ENCODE results near the gene ZNF407.

ZNF407 gene

DNA sequence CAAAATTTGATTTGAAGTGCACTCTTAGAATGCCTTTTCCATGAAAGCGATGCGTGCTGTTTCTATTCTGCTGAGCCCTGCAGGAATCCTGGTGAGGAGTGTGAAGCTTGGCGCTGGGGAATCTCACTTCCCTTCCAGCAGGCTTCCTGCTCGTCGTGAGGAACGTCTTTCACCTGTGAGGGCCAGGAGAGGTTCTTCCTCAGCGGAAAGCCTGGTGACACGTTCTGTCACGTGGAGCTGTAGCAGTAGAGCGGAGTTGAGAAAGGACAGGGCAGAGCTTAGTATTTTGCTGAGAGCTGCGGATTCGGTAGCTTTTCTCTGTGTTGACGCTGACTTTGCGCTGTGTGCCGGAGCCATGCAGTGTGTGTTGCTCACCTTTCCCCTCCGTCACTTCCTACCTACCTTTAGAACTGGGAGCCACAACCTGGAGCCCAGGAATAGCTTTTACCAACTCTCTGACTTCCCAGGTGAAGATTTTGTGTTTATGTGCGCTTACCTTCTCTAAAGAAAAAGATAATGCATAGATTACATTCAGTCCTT is 316.5 kb downstream of the ZNF407 start:
- H3K9ac ChIP-seq (ENCODE audit: low read length), result no peak overlapping the region
- no peaks in the 10 kb centered on the region for H3K36me3 ChIP-seq (replicated peaks; ENCODE audit: insufficient read depth, low read length)
- DNase-seq, result no peak
- no peaks in the 10 kb centered on the region for H3F3A ChIP-seq (ENCODE audit: insufficient read depth, low read length)
- H3K9me2 ChIP-seq (replicated peaks; ENCODE audit: insufficient read depth, low read length), result no peaks in the 10 kb centered on the region
- no peaks in the 10 kb centered on the region for H3K79me2 ChIP-seq (ENCODE audit: low read length)
- H3K4me3 ChIP-seq (ENCODE audit: low read length), result no peak overlapping the region
- H2AFZ ChIP-seq (ENCODE audit: low read length), result no peak overlapping the region
- H3K27ac ChIP-seq (ENCODE audit: low read length), result no peak overlapping the region
- H3K27me3 ChIP-seq (replicated peaks; ENCODE audit: insufficient read depth, low read length), result no peaks in the 10 kb centered on the region
- TF ChIP-seq CTCF (IDR thresholded peaks at IDR 0.05; ENCODE audit: low read length) (no peak), EZH2phosphoT487 (IDR thresholded peaks at IDR 0.05; ENCODE audit: low read length) (no peak), EZH2 (optimal IDR thresholded peaks at IDR 0.05; ENCODE audit: low read depth, low read length) (no peak)
- no peaks in the 10 kb centered on the region for H4K20me1 ChIP-seq (ENCODE audit: insufficient read depth, low read length)
- no peak overlapping the region for H3K4me2 ChIP-seq (ENCODE audit: low read depth, low read length)
- H3K4me1 ChIP-seq (ENCODE audit: low read length), result no peaks in the 10 kb centered on the region
- H3K9me3 ChIP-seq (replicated peaks; ENCODE audit: insufficient read depth, low read length), result no peaks in the 10 kb centered on the region

DNA sequence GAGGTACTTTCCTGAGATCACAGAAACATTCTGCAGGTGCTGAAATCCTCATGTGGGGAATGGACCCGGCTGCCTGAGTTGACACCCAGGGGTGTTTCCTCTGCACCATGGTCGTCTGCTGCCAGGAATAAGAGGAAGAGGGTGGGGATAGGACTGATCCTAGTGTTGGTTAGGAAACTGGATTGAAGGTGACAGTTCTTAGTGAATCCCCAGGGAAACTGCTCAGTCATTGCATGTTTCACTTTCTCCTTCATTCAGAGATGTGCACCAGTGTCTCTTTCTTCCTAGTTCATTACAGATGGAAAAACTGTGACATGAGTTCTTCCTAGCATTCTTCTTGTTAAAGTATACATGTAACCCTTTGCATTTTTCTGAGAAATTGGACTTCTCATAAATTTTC is 317.0 kb downstream of the ZNF407 start:
- no peaks in the 10 kb centered on the region for H3K36me3 ChIP-seq (replicated peaks; ENCODE audit: insufficient read depth, low read length)
- no peak overlapping the region for H3K27ac ChIP-seq (ENCODE audit: low read length)
- H3K4me3 ChIP-seq (ENCODE audit: low read length), result no peak overlapping the region
- H3F3A ChIP-seq (ENCODE audit: insufficient read depth, low read length), result no peaks in the 10 kb centered on the region
- H4K20me1 ChIP-seq (ENCODE audit: insufficient read depth, low read length), result no peaks in the 10 kb centered on the region
- H3K79me2 ChIP-seq (ENCODE audit: low read length), result no peaks in the 10 kb centered on the region
- no peaks in the 10 kb centered on the region for H3K9me2 ChIP-seq (replicated peaks; ENCODE audit: insufficient read depth, low read length)
- no peaks in the 10 kb centered on the region for H3K4me1 ChIP-seq (ENCODE audit: low read length)
- H3K4me2 ChIP-seq (ENCODE audit: low read depth, low read length), result no peak overlapping the region
- no peaks in the 10 kb centered on the region for H3K27me3 ChIP-seq (replicated peaks; ENCODE audit: insufficient read depth, low read length)
- H2AFZ ChIP-seq (ENCODE audit: low read length), result no peak overlapping the region
- DNase-seq, result no peak
- TF ChIP-seq EZH2phosphoT487 (IDR thresholded peaks at IDR 0.05; ENCODE audit: low read length), result no peak
- TF ChIP-seq EZH2 (optimal IDR thresholded peaks at IDR 0.05; ENCODE audit: low read depth, low read length), result no peak
- no peak for TF ChIP-seq CTCF (IDR thresholded peaks at IDR 0.05; ENCODE audit: low read length)
- H3K9ac ChIP-seq (ENCODE audit: low read length), result no peak overlapping the region
- no peaks in the 10 kb centered on the region for H3K9me3 ChIP-seq (replicated peaks; ENCODE audit: insufficient read depth, low read length)

DNA sequence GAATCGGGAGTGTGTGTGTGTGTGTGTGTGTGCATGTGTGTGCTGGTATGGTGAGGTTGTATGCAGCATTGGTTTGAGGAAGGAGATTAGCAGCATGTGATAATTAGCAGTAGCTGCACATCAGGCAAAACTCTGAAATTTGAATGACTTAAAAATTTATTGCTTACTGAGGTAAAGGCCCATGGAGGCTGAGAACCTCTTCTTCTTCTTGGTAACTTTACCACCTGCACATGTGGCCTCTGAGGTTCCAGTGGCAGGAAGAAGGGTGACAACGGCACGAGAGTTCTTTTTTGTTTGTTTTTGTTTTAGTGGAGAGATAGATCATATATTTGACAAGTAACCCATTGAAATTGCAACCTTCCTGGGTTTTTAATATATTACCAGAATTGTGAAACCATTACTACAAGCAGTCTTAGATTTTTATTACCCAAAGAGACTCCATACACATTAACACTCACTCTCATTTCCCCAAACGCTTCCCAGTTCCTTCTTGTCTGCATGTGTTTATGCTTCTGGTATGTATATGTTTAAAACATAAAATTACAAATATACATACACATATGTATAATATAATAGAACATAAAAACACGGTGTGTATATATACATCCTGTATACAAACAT is 319.2 kb downstream of the ZNF407 start:
- H3K9me2 ChIP-seq (replicated peaks; ENCODE audit: insufficient read depth, low read length), result no peaks in the 10 kb centered on the region
- H3K9ac ChIP-seq (ENCODE audit: low read length), result no peak overlapping the region
- H3K79me2 ChIP-seq (ENCODE audit: low read length), result no peaks in the 10 kb centered on the region
- no peaks in the 10 kb centered on the region for H3K9me3 ChIP-seq (replicated peaks; ENCODE audit: insufficient read depth, low read length)
- no peak for DNase-seq
- TF ChIP-seq EZH2phosphoT487 (IDR thresholded peaks at IDR 0.05; ENCODE audit: low read length) (no peak), EZH2 (optimal IDR thresholded peaks at IDR 0.05; ENCODE audit: low read depth, low read length) (no peak), CTCF (IDR thresholded peaks at IDR 0.05; ENCODE audit: low read length) (no peak)
- H3K36me3 ChIP-seq (replicated peaks; ENCODE audit: insufficient read depth, low read length), result no peaks in the 10 kb centered on the region
- H3K4me2 ChIP-seq (ENCODE audit: low read depth, low read length), result no peak overlapping the region
- no peak overlapping the region for H2AFZ ChIP-seq (ENCODE audit: low read length)
- H4K20me1 ChIP-seq (ENCODE audit: insufficient read depth, low read length), result no peaks in the 10 kb centered on the region
- no peak overlapping the region for H3K4me3 ChIP-seq (ENCODE audit: low read length)
- H3K27ac ChIP-seq (ENCODE audit: low read length), result no peak overlapping the region
- no peaks in the 10 kb centered on the region for H3K4me1 ChIP-seq (ENCODE audit: low read length)
- no peaks in the 10 kb centered on the region for H3K27me3 ChIP-seq (replicated peaks; ENCODE audit: insufficient read depth, low read length)
- H3F3A ChIP-seq (ENCODE audit: insufficient read depth, low read length), result no peaks in the 10 kb centered on the region

Data from MM.1S (cell line).